Stomach (tissue), 9 donors: ENCODE measurements around the gene TRIOBP. TPM values are rescaled to one million over a fixed set of nuclear protein-coding genes. Genes with fewer than 3 reads are reported as not detected.

Experiments
- DNase-seq, 2 donors: peaks; one replicate each; pipeline versions ENCODE4 v3.0.0 to v3.0.0-alpha.2; 2013 to 2019
- H3K27ac ChIP-seq, 5 donors: fragments of 200-600 bp in 4 of 5; sonication (generic) in 4 of 5; one replicate each; pipeline ENCODE4 v1.5.1; 2013 to 2019; ENCODE audit warnings: mild to moderate bottlenecking in 1 of 5, moderate library complexity in 1 of 5
- H3K27me3 ChIP-seq, 3 donors: fragments of 200-600 bp; sonication (generic); one replicate each; pipeline ENCODE4 v1.5.1; 2017 to 2019; ENCODE audit warnings: mixed run types in 1 of 3
- H3K36me3 ChIP-seq, 4 donors: fragments of 200-600 bp; sonication (generic); 1 replicate in 3 of 4; 2 replicates in 1 of 4; pipeline ENCODE4 v1.5.1; 2016 to 2019
- H3K4me1 ChIP-seq, 4 donors: fragments of 200-600 bp; sonication (generic); one replicate each; pipeline ENCODE4 v1.5.1; 2016 to 2019
- H3K4me3 ChIP-seq, 4 donors: fragments of 200-600 bp; sonication (generic) in 3 of 4; one replicate each; pipeline ENCODE4 v1.5.1; 2016 to 2019; ENCODE audit warnings: mild to moderate bottlenecking in 1 of 4
- H3K9me3 ChIP-seq, 4 donors: fragments of 200-600 bp; sonication (generic); one replicate each; pipeline ENCODE4 v1.5.1; 2016 to 2019
- EP300 ChIP-seq: sonication (generic); formaldehyde crosslinking; IDR thresholded peaks from one replicate; pipeline ENCODE4 v1.6.1; 2017; ENCODE audit warnings: antibody characterized with exemption
- POLR2A ChIP-seq, 4 donors: fragments of 450-650 bp; IDR thresholded peaks; one replicate each; pipeline ENCODE4 v1.6.1; 2016; ENCODE audit warnings: antibody characterized with exemption in 4 of 4, control low read depth in 2 of 4, mild to moderate bottlenecking in 1 of 4, moderate library complexity in 1 of 4
- POLR2AphosphoS5 ChIP-seq, 3 donors: sonication (generic); formaldehyde crosslinking; IDR thresholded peaks; one replicate each; pipeline ENCODE4 v1.6.1; 2016; ENCODE audit warnings: antibody characterized with exemption in 3 of 3
- WGBS, 5 donors: extraction: QIAGEN DNeasy Blood & Tissue Kit in 3 of 5; methylation state at CpG; one replicate each; pipeline versions ENCODE4 v1.1.5 to v1.1.7; 2013 to 2018; 5-methylcytosine and 5-hydroxymethylcytosine counted together
- intact Hi-C: fragments of 100-400 bp; cut with DNase I; formaldehyde crosslinking; loops from one replicate; pipeline ENCODE4 v1.15.1; 2023; ENCODE audit warnings: low total_unique reads
- polyA plus RNA-seq, 3 donors: library from polyadenylated mRNA; stranded (reverse); fragments of 200-250 nt; gene quantifications; one replicate each; pipeline ENCODE4 v1.2.3, GENCODE V29; 2013
- total RNA-seq, 5 donors: library from RNA; depleted of rRNA; stranded (reverse); fragments of >200 nt; gene quantifications; one replicate each; pipeline versions ENCODE4 v1.1.0 to v1.2.3, GENCODE V29; 2014 to 2016
- TF ChIP-seq, protein P1 (sequence below), 7 experiments: fragments of 450-650 bp in 4 of 7; fragments of 200-600 bp in 3 of 7; sonication (generic) in 3 of 7; IDR thresholded peaks; one replicate each; pipeline ENCODE4 v1.5.1; 2016 to 2019; ENCODE audit warnings: antibody characterized with exemption in 7 of 7, control low read depth in 2 of 7, mild to moderate bottlenecking in 1 of 7
- donor health status: healthy with polysubstance abuse.
- donor health status: Bipolar disorder and iron deficiency.
- donor health status: healthy.

The TRIOBP gene
- total and polyA plus RNA-seq, 8 donors = 30.6 to 355 (median 86.1) TPM

DNA sequence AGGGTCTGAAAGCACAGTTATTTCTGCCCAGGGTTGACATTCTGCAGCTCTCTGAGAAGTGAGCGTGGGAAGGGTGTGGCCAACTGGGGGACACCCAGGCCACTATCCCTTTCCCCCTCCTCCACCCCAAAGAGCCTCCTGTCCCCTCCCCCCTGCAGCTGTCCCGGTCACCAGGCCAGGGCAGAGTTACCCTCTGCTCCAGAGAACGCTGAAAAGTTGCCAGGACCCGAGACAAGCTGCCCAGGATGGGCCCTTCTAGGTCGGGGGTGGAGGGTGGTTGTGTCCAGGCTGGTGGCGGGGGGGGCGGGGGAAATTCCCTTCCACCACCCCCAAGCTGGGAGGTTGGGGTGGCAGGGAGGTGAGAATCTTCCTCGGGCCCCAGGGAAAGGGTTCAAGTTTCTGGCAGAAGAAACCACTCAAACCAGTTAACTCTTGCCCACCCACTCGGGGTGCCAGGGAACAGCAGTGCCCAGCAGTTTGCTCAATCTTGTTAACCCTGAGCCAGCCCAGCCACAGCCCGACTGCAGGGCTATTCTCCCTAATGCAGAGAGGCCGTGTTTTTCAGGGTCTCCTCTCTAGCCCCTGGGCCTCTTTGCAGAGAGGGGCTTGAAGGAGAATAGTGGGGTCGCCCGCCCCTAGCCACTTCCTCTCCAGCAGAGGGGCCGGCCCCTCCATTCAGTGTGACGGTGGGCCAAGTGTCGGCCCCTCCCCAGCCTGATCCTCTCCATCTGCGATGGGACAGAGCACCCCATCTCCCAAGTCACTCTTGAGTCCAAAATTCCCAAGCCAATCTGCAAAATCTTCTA lies 20.7 kb upstream of the TRIOBP start:
- Histone ChIP-seq H3K36me3 (peaks cover 3 to 21% (median 10%) of the 10 kb centered on the region in 4 donors), H3K27me3 (no peaks in the 10 kb centered on the region), H3K9me3 (no peaks in the 10 kb centered on the region), H3K27ac (peak overlapping the region; percentile 88 to 94 (median 94)), H3K4me1 (peaks cover 33 to 77% (median 63%) of the 10 kb centered on the region in 4 donors), H3K4me3 (peak overlapping the region; percentile 52 to 60 (median 60))
- intact Hi-C loops = no loop called here
- TF ChIP-seq, protein P1, sequence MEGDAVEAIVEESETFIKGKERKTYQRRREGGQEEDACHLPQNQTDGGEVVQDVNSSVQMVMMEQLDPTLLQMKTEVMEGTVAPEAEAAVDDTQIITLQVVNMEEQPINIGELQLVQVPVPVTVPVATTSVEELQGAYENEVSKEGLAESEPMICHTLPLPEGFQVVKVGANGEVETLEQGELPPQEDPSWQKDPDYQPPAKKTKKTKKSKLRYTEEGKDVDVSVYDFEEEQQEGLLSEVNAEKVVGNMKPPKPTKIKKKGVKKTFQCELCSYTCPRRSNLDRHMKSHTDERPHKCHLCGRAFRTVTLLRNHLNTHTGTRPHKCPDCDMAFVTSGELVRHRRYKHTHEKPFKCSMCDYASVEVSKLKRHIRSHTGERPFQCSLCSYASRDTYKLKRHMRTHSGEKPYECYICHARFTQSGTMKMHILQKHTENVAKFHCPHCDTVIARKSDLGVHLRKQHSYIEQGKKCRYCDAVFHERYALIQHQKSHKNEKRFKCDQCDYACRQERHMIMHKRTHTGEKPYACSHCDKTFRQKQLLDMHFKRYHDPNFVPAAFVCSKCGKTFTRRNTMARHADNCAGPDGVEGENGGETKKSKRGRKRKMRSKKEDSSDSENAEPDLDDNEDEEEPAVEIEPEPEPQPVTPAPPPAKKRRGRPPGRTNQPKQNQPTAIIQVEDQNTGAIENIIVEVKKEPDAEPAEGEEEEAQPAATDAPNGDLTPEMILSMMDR (IDR thresholded peaks at IDR 0.05) = no peak
- no peak for TF ChIP-seq EP300
- WGBS, 5 donors = 4 to 25% (median 18%) methylated on average over 16 to 17 of the region's 17 CpGs
- peak in 1 of 2 donors; percentile 62 for DNase-seq

DNA sequence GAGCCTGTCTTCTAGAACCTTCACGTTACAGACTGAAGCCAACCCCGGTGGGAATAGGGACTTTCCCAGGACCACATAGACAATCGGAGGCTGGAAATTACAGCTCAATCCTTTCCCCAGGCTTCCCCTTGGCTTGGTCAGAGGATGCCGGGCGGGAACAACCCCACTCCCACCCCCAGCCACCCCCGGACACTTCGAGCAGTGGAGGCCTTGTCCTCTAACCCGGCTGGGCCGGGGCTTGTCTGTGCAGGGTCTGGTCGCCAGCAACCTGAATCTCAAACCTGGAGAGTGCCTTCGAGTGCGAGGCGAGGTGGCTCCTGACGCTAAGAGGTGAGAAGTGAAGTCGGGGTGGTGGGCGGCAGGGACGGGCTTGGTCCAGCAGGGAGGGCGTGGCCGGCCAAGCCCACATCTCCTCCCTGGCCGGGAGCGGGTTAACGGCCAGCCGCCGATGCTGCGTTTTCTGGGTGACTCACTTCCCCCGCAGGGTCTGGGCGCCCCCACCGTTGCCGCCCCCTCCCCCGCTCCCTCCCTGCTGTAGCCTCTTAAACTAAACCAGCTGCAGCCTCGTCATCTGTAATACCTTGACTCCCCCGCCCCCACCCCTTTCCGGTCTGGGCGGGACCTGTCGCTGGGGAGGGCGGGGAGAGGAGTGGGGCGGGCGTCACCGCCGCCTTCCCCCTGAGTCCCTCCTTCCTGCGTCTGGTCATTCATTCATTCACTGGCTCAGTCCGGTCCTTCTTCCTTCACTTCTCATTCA lies 19.9 kb upstream of the TRIOBP start:
- H3K36me3 ChIP-seq = peaks cover 3 to 21% (median 10%) of the 10 kb centered on the region in 4 donors
- peak overlapping the region; percentile 52 to 60 (median 60) for H3K4me3 ChIP-seq
- intact Hi-C loops = no loop called here
- WGBS, 5 donors = 1 to 3% (median 2%) methylated on average over 26 to 42 of the region's 42 CpGs
- TF ChIP-seq POLR2AphosphoS5 (IDR thresholded peaks at IDR 0.05) = peak in 2 of 3 donors; percentile 57 to 78
- TF ChIP-seq, protein P1 (IDR thresholded peaks at IDR 0.05) = no peak
- H3K27ac ChIP-seq = peak overlapping the region; percentile 88 to 94 (median 94)
- H3K9me3 ChIP-seq = no peaks in the 10 kb centered on the region
- no peaks in the 10 kb centered on the region for H3K27me3 ChIP-seq
- DNase-seq = peak; percentile 85 to 96
- peaks cover 41 to 85% (median 70%) of the 10 kb centered on the region in 4 donors for H3K4me1 ChIP-seq

DNA sequence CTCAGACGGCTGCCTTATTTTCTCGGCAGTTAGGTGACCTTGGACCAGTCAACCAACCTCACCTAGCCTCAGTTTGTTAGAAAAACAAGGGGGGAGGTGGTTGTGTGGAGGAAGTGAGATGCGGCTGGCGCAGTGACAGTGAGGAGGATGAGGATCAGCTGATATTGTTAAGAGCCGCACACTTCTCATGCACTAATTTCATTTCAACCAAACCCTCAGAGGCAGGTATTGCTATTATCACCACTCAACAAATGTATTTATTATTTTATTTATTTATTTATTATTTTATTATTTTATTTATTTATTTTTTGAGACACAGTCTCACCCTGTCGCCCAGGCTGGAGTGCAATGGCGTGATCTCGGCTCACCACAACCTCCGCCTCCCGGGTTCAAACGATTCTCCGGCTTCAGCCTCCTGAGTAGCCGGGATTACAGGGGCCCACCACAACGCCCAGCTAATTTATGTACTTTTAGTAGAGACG lies 19.3 kb upstream of the TRIOBP start:
- 39 to 62% (median 50%) methylated on average over 15 of the region's 15 CpGs for WGBS, 5 donors
- no peaks in the 10 kb centered on the region for H3K9me3 ChIP-seq
- H3K4me3 ChIP-seq = peak overlapping the region; percentile 52 to 60 (median 60)
- TF ChIP-seq POLR2AphosphoS5 (IDR thresholded peaks at IDR 0.05) (no peak), EP300 (no peak), POLR2A (IDR thresholded peaks at IDR 0.05) (no peak)
- TF ChIP-seq, protein P1 (IDR thresholded peaks at IDR 0.05) = no peak
- peaks cover 42 to 81% (median 68%) of the 10 kb centered on the region in 4 donors for H3K4me1 ChIP-seq
- intact Hi-C loops = no loop called here
- peak overlapping the region; percentile 88 to 94 (median 94) for H3K27ac ChIP-seq
- no peaks in the 10 kb centered on the region for H3K27me3 ChIP-seq
- peaks cover 3 to 21% (median 10%) of the 10 kb centered on the region in 4 donors for H3K36me3 ChIP-seq
- no peak for DNase-seq

DNA sequence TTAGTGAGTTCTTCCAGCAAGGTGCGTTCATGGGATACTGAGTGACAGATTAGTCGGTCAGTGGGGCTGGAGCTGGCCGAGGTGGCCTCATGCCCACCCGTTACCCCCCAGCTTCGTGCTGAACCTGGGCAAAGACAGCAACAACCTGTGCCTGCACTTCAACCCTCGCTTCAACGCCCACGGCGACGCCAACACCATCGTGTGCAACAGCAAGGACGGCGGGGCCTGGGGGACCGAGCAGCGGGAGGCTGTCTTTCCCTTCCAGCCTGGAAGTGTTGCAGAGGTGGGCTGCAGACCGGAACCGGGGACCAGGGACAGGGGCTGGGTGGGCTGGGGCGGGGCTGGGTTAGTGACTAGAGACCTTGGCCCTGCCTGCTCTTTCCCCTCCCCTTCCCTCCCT lies 18.5 kb upstream of the TRIOBP start:
- Histone ChIP-seq H3K4me1 (peaks cover 42 to 73% (median 61%) of the 10 kb centered on the region in 4 donors), H3K4me3 (peak overlapping the region in 1 of 4 donors; percentile 52), H3K27ac (peak overlapping the region in 3 of 5 donors; percentile 91 to 94 (median 94)), H3K36me3 (peaks cover 3 to 21% (median 10%) of the 10 kb centered on the region in 4 donors), H3K27me3 (no peaks in the 10 kb centered on the region), H3K9me3 (no peaks in the 10 kb centered on the region)
- WGBS, 5 donors = 61 to 81% (median 74%) methylated on average over 14 to 18 of the region's 18 CpGs
- intact Hi-C loops = no loop called here
- TF ChIP-seq EP300 (no peak), POLR2AphosphoS5 (IDR thresholded peaks at IDR 0.05) (no peak), POLR2A (IDR thresholded peaks at IDR 0.05) (no peak)
- TF ChIP-seq, protein P1 (IDR thresholded peaks at IDR 0.05) = no peak
- no peak for DNase-seq
